GM10266 (cell line): Measurements from ENCODE around the gene VPS13A.

Source experiments
- DNase-seq: peaks from one replicate; pipeline ENCODE4 v3.0.0; 2012; ENCODE audit errors: extremely low spot score
- TF ChIP-seq, protein P1 (sequence below): IDR thresholded peaks from 2 replicates; pipeline ENCODE4 v1.5.1; 2012; ENCODE audit warnings: mild to moderate bottlenecking, low read depth; ENCODE audit not compliant: control insufficient read depth, insufficient read depth; ENCODE audit errors: missing control alignments

The VPS13A gene

DNA sequence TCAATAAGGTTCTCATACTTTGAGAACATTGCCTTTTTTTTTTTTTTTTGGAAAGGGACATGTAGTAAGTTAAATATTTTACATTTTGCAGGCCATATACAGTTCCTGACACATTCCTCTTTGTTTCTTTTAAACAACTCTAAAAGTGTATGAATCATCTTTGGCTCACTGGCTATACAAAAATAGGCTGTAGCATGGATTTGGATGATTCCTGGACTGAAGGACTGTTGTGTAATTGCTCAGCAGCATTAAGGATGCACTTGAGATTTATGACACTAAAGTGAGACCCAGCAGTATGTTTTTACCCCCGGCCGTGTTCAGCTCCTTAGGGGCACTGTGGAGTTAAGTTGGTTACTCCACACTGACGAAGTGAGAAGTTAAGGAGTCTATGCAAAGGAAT is 41.3 kb downstream of the VPS13A start:
- TF ChIP-seq, protein P1, sequence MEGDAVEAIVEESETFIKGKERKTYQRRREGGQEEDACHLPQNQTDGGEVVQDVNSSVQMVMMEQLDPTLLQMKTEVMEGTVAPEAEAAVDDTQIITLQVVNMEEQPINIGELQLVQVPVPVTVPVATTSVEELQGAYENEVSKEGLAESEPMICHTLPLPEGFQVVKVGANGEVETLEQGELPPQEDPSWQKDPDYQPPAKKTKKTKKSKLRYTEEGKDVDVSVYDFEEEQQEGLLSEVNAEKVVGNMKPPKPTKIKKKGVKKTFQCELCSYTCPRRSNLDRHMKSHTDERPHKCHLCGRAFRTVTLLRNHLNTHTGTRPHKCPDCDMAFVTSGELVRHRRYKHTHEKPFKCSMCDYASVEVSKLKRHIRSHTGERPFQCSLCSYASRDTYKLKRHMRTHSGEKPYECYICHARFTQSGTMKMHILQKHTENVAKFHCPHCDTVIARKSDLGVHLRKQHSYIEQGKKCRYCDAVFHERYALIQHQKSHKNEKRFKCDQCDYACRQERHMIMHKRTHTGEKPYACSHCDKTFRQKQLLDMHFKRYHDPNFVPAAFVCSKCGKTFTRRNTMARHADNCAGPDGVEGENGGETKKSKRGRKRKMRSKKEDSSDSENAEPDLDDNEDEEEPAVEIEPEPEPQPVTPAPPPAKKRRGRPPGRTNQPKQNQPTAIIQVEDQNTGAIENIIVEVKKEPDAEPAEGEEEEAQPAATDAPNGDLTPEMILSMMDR, result no peak
- no peak for DNase-seq

DNA sequence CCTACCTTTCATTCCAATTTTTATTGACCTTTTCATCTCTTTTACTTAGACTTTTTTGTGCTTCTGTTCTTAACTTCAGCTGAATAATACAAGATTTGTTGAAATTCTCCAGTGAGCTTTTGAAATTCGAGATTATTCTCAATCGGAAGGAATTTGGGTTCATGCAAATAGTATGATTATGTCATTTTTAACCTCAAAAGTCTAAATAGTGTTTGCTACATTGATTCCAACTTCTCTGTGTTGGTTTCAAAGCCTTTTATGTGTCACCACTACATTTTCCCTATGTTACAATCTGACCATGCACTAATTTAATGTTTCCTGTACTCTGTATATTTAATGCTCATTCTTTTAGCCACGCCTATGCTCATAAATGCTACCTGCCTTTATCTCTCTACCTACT is 44.1 kb downstream of the VPS13A start:
- TF ChIP-seq, protein P1, result no peak
- no peak for DNase-seq

DNA sequence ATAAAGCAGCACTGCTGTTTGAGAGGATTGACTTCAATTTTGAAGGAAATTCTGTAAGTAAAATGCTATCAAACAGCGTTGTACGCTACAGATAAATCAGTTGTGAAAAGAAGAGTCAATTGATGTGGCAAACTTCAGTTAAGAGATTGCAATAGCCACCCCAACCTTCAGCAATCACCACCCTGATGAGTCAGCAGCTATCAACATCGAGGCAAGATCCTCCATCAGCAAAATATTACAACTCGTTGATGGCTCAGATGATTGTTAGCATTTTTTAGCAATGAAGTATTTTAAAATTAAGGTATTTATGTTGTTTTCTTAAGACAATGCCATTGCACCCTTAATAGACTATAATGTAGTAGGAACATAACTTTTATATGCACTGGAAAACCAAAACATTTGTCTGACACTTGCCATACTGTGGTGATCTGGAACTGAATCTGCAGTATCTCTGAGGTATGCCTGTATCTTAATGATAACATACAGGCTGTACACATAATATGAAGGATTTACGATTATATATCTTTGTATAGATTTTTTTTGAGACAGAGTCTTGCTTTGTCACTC is 47.5 kb downstream of the VPS13A start:
- no peak for DNase-seq
- TF ChIP-seq, protein P1, result no peak

DNA sequence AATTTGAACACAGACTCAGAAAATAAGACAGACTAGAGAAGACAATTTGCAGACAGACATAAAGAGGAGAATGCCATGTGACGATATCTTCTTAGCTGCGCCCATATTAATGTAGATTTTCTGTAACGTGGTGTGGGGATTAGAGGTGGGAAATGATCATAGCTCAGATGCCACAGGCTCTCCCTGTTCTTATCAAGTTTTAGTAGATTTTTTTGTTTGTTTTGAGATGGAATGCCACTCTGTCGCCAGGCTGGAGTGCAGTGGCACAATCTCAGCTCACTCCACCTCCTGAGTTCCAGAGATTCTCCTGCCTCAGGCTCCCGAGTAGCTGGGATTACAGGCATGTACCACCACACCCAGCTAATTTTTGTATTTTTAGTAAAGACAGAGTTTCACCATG is 59.4 kb downstream of the VPS13A start:
- DNase-seq, result no peak
- TF ChIP-seq, protein P1, result no peak

DNA sequence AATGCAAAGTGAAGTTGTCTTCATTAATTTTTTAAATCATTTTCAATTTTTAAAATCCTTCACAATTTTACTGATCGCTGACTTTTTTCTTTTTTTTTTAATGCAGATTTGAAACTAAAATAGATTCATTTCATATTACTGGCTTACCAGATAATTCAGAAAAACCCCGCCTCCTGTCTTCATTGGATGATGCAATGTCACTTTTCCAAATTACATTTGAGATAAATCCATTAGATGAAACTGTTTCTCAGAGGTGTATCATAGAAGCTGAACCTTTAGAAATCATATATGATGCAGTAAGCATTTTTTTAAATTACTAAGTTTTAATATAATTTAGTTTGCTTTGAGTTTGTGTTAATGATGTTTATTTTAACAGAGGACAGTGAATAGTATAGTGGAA is 60.6 kb downstream of the VPS13A start:
- DNase-seq, result no peak
- TF ChIP-seq, protein P1, result no peak

DNA sequence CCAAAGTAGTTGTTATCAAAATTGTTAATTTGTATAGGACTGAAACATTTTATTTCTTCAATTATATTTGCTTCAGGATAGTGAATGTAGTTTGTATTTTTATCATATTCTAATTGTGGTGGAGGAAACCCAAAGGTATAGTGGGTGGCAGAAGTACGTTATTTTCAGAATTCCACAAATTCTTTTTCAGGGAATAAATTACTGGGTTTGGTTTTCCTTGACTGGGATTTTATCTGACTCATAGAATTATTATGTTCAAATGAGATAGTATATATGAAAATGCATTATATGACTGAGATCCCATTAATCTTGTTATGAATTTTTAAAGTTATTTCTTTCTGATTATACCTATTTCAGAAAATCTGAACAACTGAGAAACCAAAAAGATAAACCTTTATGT is 73.7 kb downstream of the VPS13A start:
- no peak for DNase-seq
- TF ChIP-seq, protein P1, result no peak

DNA sequence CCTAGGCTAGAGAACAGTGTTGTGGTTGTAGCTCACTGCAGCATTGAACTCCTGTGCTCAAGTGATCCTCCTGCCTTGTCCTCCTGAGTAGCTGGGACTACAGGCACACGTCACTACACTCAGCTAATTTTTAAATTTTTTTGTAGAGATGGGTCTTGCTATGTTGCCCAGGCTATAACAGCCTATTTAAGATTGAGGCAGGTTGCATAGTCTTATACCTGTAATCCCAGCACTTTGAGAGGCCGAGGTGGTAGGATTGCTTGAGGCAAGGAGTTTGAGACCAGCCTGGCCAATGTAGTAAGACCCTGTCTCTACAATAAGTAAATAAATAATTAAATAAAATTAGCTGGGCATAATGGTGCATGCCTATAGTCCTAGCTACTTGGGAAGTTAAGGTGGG is 79.9 kb downstream of the VPS13A start:
- DNase-seq, result no peak
- TF ChIP-seq, protein P1, result no peak
